T follicular helper cell (primary cell): Measurements from ENCODE around the gene PARD6B.

Source experiments
- DNase-seq: peaks from one replicate; pipeline ENCODE4 v3.0.0-alpha.2; 2020; ENCODE audit warnings: low read depth

Gene PARD6B

GRCh38 chr20:50724112-50724725 lies 7.2 kb upstream of the PARD6B start:
- no peak for DNase-seq

GRCh38 chr20:50724851-50725723 lies 6.3 kb upstream of the PARD6B start:
- no peak for DNase-seq

DNA sequence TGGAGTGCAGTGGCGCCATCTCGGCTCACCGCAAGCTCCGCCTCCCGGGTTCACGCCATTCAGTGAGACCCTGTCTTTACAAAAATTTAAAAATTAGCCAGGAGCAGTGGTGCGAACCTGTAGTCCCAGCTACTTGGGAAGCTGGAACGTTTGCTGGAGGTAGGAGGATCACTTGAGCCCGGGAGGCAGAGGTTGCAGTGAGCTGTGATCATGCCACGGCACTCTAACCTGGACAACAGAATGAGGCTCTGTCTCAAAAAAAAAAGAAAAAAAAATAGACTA lies 5.7 kb upstream of the PARD6B start:
- no peak for DNase-seq

DNA sequence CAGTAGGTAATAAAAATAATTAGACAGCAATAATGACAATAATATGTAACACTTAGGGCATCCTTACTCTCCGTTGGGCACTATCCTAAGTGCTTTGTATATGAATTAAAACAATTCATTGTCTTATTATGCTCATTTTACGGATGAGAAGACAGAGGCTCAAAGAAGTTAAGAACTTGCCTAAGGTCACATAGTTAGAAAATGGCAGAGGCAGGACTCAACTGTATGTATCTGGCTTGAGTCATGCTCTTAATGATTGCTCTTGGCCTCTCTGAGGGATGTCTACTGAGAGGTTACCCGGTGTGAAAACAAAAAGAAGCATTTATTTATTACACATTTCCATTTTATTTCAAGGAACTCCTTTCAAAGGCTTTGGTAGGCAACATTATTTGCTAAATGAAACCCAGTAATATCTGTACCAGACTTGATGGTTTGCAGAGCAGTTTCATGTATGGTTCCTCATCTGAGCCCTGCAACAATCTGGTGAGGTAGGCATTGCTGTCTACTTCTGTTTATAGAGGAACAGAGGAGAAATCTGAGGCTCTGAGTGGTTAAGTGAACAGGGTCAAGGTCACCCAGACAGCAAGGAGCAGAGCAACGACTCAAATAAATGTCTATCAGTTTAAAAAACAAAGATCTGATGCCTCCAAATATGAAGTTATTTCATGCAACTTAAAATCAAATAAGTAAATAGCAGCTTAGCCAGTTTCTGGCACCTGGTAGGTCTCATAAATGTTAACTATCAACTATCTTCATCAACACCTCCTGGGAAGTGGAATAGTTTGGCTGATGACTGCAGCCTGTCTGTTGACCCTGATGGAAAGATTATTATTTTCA lies 4.2 kb upstream of the PARD6B start:
- no peak for DNase-seq

DNA sequence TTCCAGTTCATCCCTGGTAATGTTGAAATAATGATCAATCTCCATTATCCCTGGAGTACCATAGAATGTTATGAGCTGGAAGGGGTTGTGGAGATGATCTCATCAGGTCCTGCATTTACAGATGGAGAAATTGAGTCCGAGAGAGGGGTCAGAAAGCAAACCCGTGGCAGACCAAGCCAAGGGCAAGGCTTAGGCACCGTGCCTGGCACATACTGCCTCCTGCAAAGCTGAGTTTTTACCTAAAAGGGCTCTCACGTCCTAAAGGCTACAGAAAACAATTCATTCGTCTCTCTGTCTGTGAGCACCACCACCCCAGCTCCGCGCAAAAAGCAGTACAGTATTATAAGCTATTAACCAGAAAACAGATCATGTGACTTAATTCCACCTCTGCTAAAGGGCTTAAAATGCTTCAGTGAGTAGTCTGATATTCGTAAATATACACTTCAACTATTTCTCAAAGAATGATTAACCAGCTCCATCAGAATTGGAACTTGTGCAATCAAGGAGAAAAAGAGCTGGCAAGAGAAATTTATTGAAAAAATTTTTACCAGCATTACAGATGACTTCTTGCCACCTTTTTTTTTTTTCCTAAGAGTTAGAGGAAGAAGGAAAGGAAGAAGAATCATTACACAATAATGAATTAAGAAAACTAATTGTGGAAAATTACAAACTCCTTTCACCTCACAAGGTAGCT lies 3.4 kb upstream of the PARD6B start:
- no peak for DNase-seq

DNA sequence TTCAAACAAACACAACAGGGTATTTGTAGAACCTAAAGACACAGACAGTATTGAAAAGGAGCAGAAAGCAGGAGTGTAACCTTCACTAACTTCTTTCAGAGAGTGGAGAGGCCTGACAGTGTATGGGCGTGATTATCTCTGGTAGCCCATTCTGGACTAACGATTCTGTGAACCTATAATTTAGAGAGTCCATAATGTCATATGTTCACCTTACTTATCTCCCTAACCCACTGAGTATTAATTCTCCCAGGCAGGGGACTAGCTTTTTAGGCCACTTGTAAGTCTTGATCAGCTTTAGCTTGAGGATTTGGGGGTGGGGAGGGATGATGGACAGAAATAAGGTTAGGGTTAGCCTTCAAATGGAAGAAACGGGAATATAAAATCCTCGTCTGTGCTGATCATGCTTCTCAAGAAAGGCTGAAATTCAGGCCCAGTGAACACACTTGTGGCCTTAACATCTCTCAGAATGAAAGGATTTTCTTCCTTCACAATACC lies 2.8 kb upstream of the PARD6B start:
- DNase-seq = no peak

GRCh38 chr20:50728981-50729874 lies 2.2 kb upstream of the PARD6B start:
- no peak for DNase-seq

DNA sequence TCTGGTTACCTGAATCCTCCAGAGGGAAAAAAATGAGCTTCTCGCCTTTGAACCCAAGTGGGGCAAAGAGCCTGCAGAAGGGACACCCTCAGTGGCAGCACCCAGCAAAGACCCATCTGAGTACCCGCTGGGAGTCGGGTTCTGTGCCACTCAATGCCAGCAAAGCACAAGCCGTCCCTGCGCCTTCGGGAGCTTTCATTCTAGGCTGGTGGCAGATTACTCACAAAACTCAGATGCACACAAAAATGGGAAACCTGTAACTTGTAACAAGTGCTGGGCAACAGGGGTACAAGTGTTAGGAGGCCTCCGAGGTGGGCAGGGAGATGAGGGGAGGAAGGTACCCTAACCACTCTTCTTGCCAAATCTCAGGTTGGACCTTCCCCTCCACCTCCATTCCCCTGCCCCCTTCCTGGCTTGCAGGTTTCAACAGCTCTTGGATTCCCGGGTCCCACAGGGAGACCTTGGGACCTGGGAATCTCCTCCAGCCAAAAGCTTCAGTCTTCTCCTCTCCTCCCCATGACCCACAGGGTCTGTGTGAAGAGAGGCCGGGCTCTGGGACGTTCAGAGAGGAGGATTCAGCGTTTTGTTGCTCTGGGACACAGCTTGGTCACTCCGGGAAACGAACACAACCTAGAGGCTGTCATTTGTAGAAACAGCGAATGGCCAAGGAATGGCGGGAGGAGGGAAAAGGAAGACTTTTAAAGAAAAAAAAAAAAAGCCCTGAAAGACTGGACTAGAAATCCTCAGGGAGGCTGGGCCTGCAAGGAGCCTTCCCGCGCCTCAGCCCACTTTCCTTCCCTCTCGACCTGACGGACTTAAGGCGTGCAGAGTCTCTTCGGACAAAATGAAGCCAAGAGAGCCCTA lies 1.2 kb upstream of the PARD6B start:
- DNase-seq = no peak

DNA sequence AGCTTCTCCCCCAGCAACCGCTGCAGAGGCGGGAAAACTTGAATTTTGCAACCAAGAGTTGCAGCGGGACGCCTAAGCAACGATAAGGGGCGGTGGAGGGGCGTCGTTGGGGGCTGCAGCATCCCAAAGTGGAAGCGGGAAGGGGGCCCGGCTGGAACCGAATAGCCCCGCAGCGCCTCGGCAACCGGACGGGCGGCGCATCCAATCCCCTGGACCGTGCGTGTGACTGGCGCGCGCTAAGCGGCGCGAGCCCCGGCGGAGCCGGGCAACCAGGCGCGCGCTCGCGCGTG lies 670 bp upstream of the PARD6B start:
- no peak for DNase-seq

DNA sequence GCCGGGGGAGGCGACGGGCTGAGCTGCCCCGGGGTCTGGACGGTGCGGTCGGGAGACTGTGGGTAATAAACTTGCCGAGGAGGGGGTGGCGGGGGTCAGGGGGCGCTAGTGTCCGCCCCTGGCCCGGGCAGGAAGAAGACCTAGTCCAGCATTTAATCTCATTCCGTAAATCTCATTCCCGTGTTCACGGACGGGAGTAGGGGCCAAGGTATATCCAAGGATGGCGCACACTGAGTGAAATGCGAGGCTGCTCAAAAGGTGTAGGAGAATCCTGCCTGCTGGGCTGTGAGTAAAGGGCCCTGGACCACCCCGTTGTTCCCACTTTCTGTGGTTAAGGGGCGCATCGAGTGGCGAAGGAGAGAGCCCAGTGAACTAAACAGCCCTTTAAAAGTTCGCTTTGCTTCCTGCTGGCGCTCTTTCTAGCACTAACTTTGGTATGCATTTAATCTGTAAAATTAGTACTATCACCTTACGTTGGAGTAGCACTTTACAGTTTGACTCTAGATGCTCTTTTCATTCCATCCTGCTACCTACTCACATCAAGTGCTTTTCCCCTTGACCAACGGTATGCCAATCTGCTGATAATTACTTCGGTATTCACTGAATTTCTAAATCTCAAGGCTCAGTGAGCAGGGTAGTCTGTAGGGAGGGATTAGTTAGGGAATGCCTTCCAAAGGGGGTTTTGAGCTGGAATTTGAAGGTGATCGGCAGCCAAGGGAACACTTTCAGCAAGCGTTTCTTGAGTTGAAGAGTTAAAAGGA lies 730 bp downstream of the PARD6B start:
- DNase-seq = no peak

DNA sequence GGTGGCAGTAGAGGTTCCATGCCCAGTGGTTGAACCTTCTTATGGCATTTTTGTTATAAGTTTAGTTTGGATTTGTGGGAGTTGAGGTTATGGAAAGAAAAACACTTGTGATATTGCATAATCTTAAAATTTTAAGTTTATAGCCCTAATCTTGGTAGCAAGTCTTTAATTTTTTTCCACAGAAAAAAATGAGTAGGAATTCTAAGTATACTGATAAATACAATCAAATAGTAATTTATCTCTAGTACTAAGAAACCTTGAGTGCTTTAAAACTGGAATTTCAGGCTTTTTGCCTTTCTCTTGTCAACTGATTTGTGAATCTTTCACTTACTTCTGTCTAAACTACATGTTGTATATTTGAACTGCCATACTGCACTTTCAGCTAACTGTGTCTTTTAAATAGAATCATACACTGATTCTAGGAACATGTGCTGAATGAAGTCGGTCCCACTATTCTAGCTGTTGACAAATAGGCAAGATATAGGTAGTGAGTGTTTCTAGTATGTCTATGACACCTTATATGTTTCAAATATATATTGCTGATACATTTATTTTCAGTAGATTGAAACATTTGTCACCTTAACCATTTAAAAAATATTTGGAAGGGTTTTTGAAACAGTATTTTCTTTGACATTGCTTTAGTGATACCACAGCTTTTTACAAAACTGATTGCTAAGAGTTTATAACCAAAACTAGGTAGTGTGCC lies 2.4 kb downstream of the PARD6B start:
- DNase-seq = no peak

- no peak for DNase-seq
Observed at GRCh38 chr20:50734730-50735679, 3.6 kb downstream of the PARD6B start.

DNA sequence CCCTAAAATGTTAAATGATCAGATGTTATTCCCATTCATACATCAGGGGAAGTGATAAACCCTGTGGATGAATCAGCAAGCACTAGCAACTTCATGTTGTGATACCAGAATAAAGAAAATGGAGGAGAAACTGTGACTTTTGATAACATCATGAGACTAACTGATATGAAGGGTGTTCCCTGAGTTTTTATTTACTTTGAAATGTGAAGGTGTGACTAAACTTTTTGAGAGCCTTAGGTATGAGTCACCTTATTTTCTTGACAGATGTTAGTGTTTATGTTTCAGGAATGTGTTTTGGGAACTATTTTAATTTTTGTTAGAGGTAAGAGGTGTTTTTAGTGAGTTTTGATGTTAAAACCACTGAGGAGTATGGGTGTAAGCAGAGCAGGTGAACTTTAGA lies 4.4 kb downstream of the PARD6B start:
- DNase-seq = no peak

DNA sequence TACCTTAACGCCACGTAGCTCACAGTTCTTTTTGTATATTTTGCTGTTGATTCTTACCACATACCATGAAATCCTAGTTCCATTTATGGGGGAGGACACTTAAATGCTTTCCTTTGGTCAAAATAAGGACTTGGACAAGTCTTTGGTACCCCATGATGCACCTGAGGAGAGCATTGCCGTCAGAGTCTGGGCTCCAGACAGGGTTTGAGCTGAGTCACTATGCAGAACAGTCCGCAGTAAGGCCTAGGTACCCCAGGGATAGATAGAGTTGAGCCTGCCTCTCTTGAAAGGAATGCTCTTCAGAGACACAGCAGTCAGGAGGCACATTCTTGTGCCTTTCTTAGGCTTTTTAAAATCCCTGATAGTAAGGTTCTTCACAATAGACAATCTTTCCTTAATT lies 6.0 kb downstream of the PARD6B start:
- no peak for DNase-seq

DNA sequence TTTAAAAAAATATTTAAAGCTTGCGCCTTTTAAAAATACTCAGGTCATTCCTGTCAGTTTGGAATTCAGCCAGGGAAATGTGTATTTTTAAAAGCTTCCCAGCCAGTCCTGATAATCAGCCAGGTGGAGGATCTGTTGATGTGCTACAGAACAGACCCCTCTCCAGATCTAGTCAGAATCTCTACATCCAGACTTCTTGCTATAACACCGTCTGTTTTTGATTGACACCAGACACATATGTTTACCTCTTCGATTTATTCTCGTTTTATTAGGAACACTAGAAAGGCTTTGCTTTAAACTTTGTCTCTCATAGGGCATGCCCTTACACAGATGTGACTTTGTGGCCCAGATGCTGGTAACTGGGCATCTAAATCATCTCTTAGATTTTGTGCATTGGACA lies 11.7 kb downstream of the PARD6B start:
- DNase-seq = no peak

DNA sequence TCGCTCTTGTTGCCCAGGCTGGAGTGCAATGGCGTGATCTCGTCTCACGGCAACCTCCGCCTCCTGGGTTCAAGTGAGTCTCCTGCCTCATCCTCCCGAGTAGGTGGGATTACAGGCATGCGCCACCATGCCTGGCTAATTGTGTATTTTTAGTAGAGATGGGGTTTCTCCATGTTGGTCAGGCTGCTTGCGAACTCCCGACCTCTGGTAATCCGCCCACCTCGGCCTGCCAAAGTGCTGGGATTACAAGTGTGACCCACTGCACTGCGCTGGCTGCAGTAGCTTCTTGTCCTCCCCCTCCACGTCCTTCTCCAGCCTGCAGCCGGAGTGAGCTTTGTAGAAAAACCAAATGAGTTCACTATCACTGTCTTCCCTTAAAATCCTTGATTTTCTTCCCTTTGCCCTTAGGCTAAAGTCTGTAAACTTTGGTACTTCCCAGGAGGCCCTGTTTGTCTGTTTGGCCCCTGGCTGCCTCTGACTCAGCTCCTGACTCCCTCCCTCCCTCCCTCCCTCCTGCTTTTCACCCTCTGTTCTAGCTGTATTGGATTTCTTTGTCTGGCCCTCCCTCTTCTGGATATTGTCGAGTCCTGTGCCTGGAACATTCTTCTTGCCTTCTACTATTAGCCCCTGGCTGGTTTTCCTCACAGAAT lies 12.9 kb downstream of the PARD6B start:
- DNase-seq = no peak

GRCh38 chr20:50745634-50746137 lies 14.3 kb downstream of the PARD6B start:
- no peak for DNase-seq
